Peyer's patch (tissue), 4 donors: ENCODE measurements around the gene ARSI. TPM values are rescaled to one million over a fixed set of nuclear protein-coding genes. Genes with fewer than 3 reads are reported as not detected.

Source experiments
- DNase-seq, 3 donors: peaks; one replicate each; pipeline ENCODE4 v3.0.0-alpha.2; 2017 to 2019
- H3K27ac ChIP-seq, 4 donors: fragments of 200-600 bp; sonication (generic); one replicate each; pipeline ENCODE4 v1.5.1; 2016 to 2019
- H3K27me3 ChIP-seq, 2 donors: fragments of 200-600 bp; sonication (generic); one replicate each; pipeline ENCODE4 v1.5.1; 2019
- H3K36me3 ChIP-seq, 3 donors: fragments of 200-600 bp; sonication (generic); one replicate each; pipeline ENCODE4 v1.5.1; 2016 to 2019
- H3K4me1 ChIP-seq, 4 donors: fragments of 200-600 bp; sonication (generic); one replicate each; pipeline ENCODE4 v1.5.1; 2016 to 2019
- H3K4me3 ChIP-seq, 4 donors: fragments of 200-600 bp; sonication (generic); 1 replicate in 3 of 4; 2 replicates in 1 of 4; pipeline ENCODE4 v1.5.1; 2016 to 2019; ENCODE audit warnings: mild to moderate bottlenecking in 1 of 4
- H3K9me3 ChIP-seq, 4 donors: fragments of 200-600 bp; sonication (generic); one replicate each; pipeline ENCODE4 v1.5.1; 2016 to 2019; ENCODE audit warnings: mild to moderate bottlenecking in 1 of 4
- CTCF ChIP-seq, 6 experiments: fragments of 450-650 bp in 4 of 6; fragments of 200-600 bp in 2 of 6; sonication (generic) in 1 of 6; IDR thresholded peaks; one replicate each; pipeline ENCODE4 v1.5.1; 2017 to 2019; ENCODE audit warnings: antibody characterized with exemption in 6 of 6, mild to moderate bottlenecking in 3 of 6, moderate library complexity in 1 of 6
- POLR2A ChIP-seq, 2 donors: fragments of 450-650 bp; IDR thresholded peaks; one replicate each; pipeline ENCODE4 v1.5.1; 2017; ENCODE audit warnings: antibody characterized with exemption in 2 of 2, mild to moderate bottlenecking in 2 of 2, moderate library complexity in 2 of 2
- total RNA-seq, 4 donors: library from RNA; depleted of rRNA; stranded (reverse); fragments of >200 nt; gene quantifications; one replicate each; pipeline ENCODE4 v1.1.0, GENCODE V29; 2016

The ARSI gene
- total RNA-seq, 4 donors from 2014 or later: not detected

GRCh38 chr5:150272531-150272930 is 30.2 kb downstream of the ARSI start:
- Histone ChIP-seq H3K36me3 (no peaks in the 10 kb centered on the region), H3K9me3 (no peaks in the 10 kb centered on the region), H3K27ac (no peak overlapping the region), H3K4me3 (no peak overlapping the region), H3K4me1 (no peaks in the 10 kb centered on the region), H3K27me3 (no peaks in the 10 kb centered on the region)
- no peak for DNase-seq
- TF ChIP-seq CTCF (IDR thresholded peaks at IDR 0.05): peak in 3 of 6 experiments; percentile 18 to 27 (median 22)
- no peak for TF ChIP-seq POLR2A (IDR thresholded peaks at IDR 0.05)

GRCh38 chr5:150271923-150272322 is 30.8 kb downstream of the ARSI start:
- TF ChIP-seq CTCF (IDR thresholded peaks at IDR 0.05) (no peak), POLR2A (IDR thresholded peaks at IDR 0.05) (no peak)
- H3K4me3 ChIP-seq: no peak overlapping the region
- H3K36me3 ChIP-seq: no peaks in the 10 kb centered on the region

GRCh38 chr5:150271296-150271692 is 31.4 kb downstream of the ARSI start:
- Histone ChIP-seq H3K4me1 (no peaks in the 10 kb centered on the region), H3K36me3 (no peaks in the 10 kb centered on the region), H3K27me3 (no peaks in the 10 kb centered on the region), H3K27ac (no peak overlapping the region), H3K4me3 (no peak overlapping the region), H3K9me3 (no peaks in the 10 kb centered on the region)
- no peak for TF ChIP-seq POLR2A (IDR thresholded peaks at IDR 0.05)
- no peak for TF ChIP-seq CTCF (IDR thresholded peaks at IDR 0.05)
- no peak for DNase-seq

More at GRCh38 chr5:150271923-150272322, 30.8 kb downstream of the ARSI start:
- Histone ChIP-seq H3K9me3 (no peaks in the 10 kb centered on the region), H3K27ac (no peak overlapping the region), H3K4me1 (no peaks in the 10 kb centered on the region), H3K27me3 (no peaks in the 10 kb centered on the region)
- no peak for DNase-seq

GRCh38 chr5:150270541-150271295 is 32.0 kb downstream of the ARSI start:
- Histone ChIP-seq H3K4me3 (no peak overlapping the region), H3K27me3 (no peaks in the 10 kb centered on the region), H3K4me1 (no peaks in the 10 kb centered on the region), H3K27ac (no peak overlapping the region), H3K9me3 (no peaks in the 10 kb centered on the region), H3K36me3 (no peaks in the 10 kb centered on the region)
- TF ChIP-seq CTCF (IDR thresholded peaks at IDR 0.05) (no peak), POLR2A (IDR thresholded peaks at IDR 0.05) (no peak)
- DNase-seq: no peak

GRCh38 chr5:150266871-150267291 is 35.8 kb downstream of the ARSI start:
- H3K9me3 ChIP-seq: no peaks in the 10 kb centered on the region
- no peak overlapping the region for H3K4me3 ChIP-seq
- DNase-seq: no peak
- no peaks in the 10 kb centered on the region for H3K27me3 ChIP-seq
- no peak for TF ChIP-seq POLR2A (IDR thresholded peaks at IDR 0.05)
- no peak for TF ChIP-seq CTCF (IDR thresholded peaks at IDR 0.05)
- no peaks in the 10 kb centered on the region for H3K4me1 ChIP-seq
- no peaks in the 10 kb centered on the region for H3K36me3 ChIP-seq
- H3K27ac ChIP-seq: no peak overlapping the region
